ENCODE data around the gene CHST5. TPM values are rescaled to one million over a fixed set of nuclear protein-coding genes. Genes with fewer than 3 reads are reported as not detected.
"Not testable (repeated sequence)": the region's sequence is repeated elsewhere in the genome, so short reads cannot be mapped to it uniquely, and the experiment has no call there.

Gene CHST5
- total and polyA plus RNA-seq, 9 donors, result 0.08 to 1.00 (median 0.63) TPM; not detected in 1

- H3K27ac ChIP-seq, result no peak overlapping the region
- WGBS, 3 donors, result 82 to 86% (median 84%) methylated on average over 6 of the region's 6 CpGs
- H3K4me3 ChIP-seq, result no peak overlapping the region
- intact Hi-C loops (cut with DNase I), result no loop called here
- TF ChIP-seq, protein P1, sequence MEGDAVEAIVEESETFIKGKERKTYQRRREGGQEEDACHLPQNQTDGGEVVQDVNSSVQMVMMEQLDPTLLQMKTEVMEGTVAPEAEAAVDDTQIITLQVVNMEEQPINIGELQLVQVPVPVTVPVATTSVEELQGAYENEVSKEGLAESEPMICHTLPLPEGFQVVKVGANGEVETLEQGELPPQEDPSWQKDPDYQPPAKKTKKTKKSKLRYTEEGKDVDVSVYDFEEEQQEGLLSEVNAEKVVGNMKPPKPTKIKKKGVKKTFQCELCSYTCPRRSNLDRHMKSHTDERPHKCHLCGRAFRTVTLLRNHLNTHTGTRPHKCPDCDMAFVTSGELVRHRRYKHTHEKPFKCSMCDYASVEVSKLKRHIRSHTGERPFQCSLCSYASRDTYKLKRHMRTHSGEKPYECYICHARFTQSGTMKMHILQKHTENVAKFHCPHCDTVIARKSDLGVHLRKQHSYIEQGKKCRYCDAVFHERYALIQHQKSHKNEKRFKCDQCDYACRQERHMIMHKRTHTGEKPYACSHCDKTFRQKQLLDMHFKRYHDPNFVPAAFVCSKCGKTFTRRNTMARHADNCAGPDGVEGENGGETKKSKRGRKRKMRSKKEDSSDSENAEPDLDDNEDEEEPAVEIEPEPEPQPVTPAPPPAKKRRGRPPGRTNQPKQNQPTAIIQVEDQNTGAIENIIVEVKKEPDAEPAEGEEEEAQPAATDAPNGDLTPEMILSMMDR (IDR thresholded peaks at IDR 0.05), result no peak
- no peak for TF ChIP-seq EP300 (IDR thresholded peaks at IDR 0.05)
- H3K36me3 ChIP-seq, result no peaks in the 10 kb centered on the region
- H3K9me3 ChIP-seq, result no peaks in the 10 kb centered on the region
- H3K27me3 ChIP-seq, result no peaks in the 10 kb centered on the region
- no peaks in the 10 kb centered on the region for H3K4me1 ChIP-seq (ENCODE audit: insufficient read depth)
- DNase-seq, result no peak
These were observed 16.7 kb downstream of the CHST5 start for GRCh38 chr16:75519175-75519574.

- peak overlapping the region; percentile 94 for H3K4me3 ChIP-seq
- H3K4me1 ChIP-seq (ENCODE audit: insufficient read depth); H3K27me3 ChIP-seq; intact Hi-C loops (cut with DNase I); H3K9me3 ChIP-seq; H3K36me3 ChIP-seq: not testable (repeated sequence)
- DNase-seq, result peak in 1 of 5 donors; percentile 34
- WGBS, 3 donors, result 7 to 8% (median 7%) methylated on average over 41 to 42 of the region's 42 CpGs
- peak overlapping the region; percentile 85 to 93 for H3K27ac ChIP-seq
These were observed 19.5 kb downstream of the CHST5 start for GRCh38 chr16:75516189-75516966.

GRCh38 chr16:75514296-75514695, 21.6 kb downstream of the CHST5 start:
- WGBS, 3 donors, result 88 to 91% (median 90%) methylated on average over 11 of the region's 11 CpGs
- Histone ChIP-seq H3K27me3 (no peaks in the 10 kb centered on the region), H3K36me3 (no peaks in the 10 kb centered on the region), H3K9me3 (no peaks in the 10 kb centered on the region), H3K4me3 (no peak overlapping the region), H3K27ac (no peak overlapping the region), H3K4me1 (ENCODE audit: insufficient read depth) (no peaks in the 10 kb centered on the region)
- DNase-seq, result no peak
- TF ChIP-seq, protein P1 (IDR thresholded peaks at IDR 0.05), result no peak
- TF ChIP-seq POLR2A (IDR thresholded peaks at IDR 0.05), result no peak
- TF ChIP-seq EP300 (IDR thresholded peaks at IDR 0.05), result no peak
- intact Hi-C loops (cut with DNase I), result no loop called here

GRCh38 chr16:75506574-75506973, 29.3 kb downstream of the CHST5 start:
- Histone ChIP-seq H3K36me3 (no peaks in the 10 kb centered on the region), H3K27ac (no peak overlapping the region), H3K9me3 (no peaks in the 10 kb centered on the region), H3K27me3 (no peaks in the 10 kb centered on the region), H3K4me3 (no peak overlapping the region), H3K4me1 (ENCODE audit: insufficient read depth) (no peaks in the 10 kb centered on the region)
- TF ChIP-seq EP300 (IDR thresholded peaks at IDR 0.05) (no peak), POLR2A (IDR thresholded peaks at IDR 0.05) (no peak)
- TF ChIP-seq, protein P1 (IDR thresholded peaks at IDR 0.05), result no peak
- 43 to 49% (median 44%) methylated on average over 7 of the region's 7 CpGs for WGBS, 3 donors
- no peak for DNase-seq
- intact Hi-C loops (cut with DNase I), result no loop called here

- intact Hi-C loops (cut with DNase I), result no loop called here
- H3K27ac ChIP-seq, result no peak overlapping the region
These were observed 29.8 kb downstream of the CHST5 start for GRCh38 chr16:75506107-75506506.

More at GRCh38 chr16:75506107-75506506, 29.8 kb downstream of the CHST5 start:
- H3K9me3 ChIP-seq, result no peaks in the 10 kb centered on the region
- DNase-seq, result no peak
- no peak overlapping the region for H3K4me3 ChIP-seq
- 63 to 72% (median 68%) methylated on average over 3 of the region's 3 CpGs for WGBS, 3 donors
- H3K36me3 ChIP-seq, result no peaks in the 10 kb centered on the region
- H3K4me1 ChIP-seq (ENCODE audit: insufficient read depth), result no peaks in the 10 kb centered on the region
- no peaks in the 10 kb centered on the region for H3K27me3 ChIP-seq
- TF ChIP-seq EP300 (IDR thresholded peaks at IDR 0.05) (no peak), POLR2A (IDR thresholded peaks at IDR 0.05) (no peak)
- TF ChIP-seq, protein P1 (IDR thresholded peaks at IDR 0.05), result no peak
